Measurements from ENCODE around the gene BCL2L11.

BCL2L11 gene

GRCh38 chr2:111113838-111114237 is 6.9 kb upstream of the BCL2L11 start:
- H3K4me2 ChIP-seq (ENCODE audit: low read length) = no peak overlapping the region
- H3K4me3 ChIP-seq (ENCODE audit: low read length) = no peak overlapping the region
- peaks cover 29% of the 10 kb centered on the region for H4K20me1 ChIP-seq (ENCODE audit: insufficient read depth, low read length)
- H3K4me1 ChIP-seq (ENCODE audit: low read length) = peaks cover 29% of the 10 kb centered on the region
- no peak overlapping the region for H3K27ac ChIP-seq (ENCODE audit: low read length)
- no peak overlapping the region for H2AFZ ChIP-seq (ENCODE audit: low read depth, low read length)
- no peaks in the 10 kb centered on the region for H3K36me3 ChIP-seq (replicated peaks; ENCODE audit: low read depth, low read length)
- no peak for TF ChIP-seq EZH2phosphoT487 (IDR thresholded peaks at IDR 0.05; ENCODE audit: low read depth)
- no peak for TF ChIP-seq CTCF (IDR thresholded peaks at IDR 0.05; ENCODE audit: low read depth, low read length)
- peaks cover 79% of the 10 kb centered on the region for H3K27me3 ChIP-seq (ENCODE audit: low read depth, low read length)
- peaks cover 6% of the 10 kb centered on the region; the same call in 1 of the 2 replicates for H3K9me3 ChIP-seq (ENCODE audit: insufficient read depth, low read length)
- H3K79me2 ChIP-seq (ENCODE audit: low read length) = no peaks in the 10 kb centered on the region
- no peak overlapping the region for H3K9ac ChIP-seq (ENCODE audit: low read length)

- peaks cover 72% of the 10 kb centered on the region for H3K27me3 ChIP-seq (ENCODE audit: low read depth, low read length)
Measured at GRCh38 chr2:111116011-111116746, 4.5 kb upstream of the BCL2L11 start.

GRCh38 chr2:111116843-111117597 is 3.7 kb upstream of the BCL2L11 start:
- no peak overlapping the region for H3K9ac ChIP-seq (ENCODE audit: low read length)
- H3K79me2 ChIP-seq (ENCODE audit: low read length) = peaks cover 10% of the 10 kb centered on the region
- H2AFZ ChIP-seq (ENCODE audit: low read depth, low read length) = no peak overlapping the region
- no peak overlapping the region for H3K27ac ChIP-seq (ENCODE audit: low read length)
- H3K27me3 ChIP-seq (ENCODE audit: low read depth, low read length) = peaks cover 64% of the 10 kb centered on the region
- peaks cover 32% of the 10 kb centered on the region for H4K20me1 ChIP-seq (ENCODE audit: insufficient read depth, low read length)
- peaks cover 11% of the 10 kb centered on the region; the same call in 1 of the 2 replicates for H3K9me3 ChIP-seq (ENCODE audit: insufficient read depth, low read length)
- H3K4me3 ChIP-seq (ENCODE audit: low read length) = peak overlapping the region; percentile 50
- H3K4me1 ChIP-seq (ENCODE audit: low read length) = peaks cover 37% of the 10 kb centered on the region
- H3K36me3 ChIP-seq (replicated peaks; ENCODE audit: low read depth, low read length) = no peaks in the 10 kb centered on the region
- TF ChIP-seq CTCF (IDR thresholded peaks at IDR 0.05; ENCODE audit: low read depth, low read length) (peak; percentile 90), EZH2phosphoT487 (IDR thresholded peaks at IDR 0.05; ENCODE audit: low read depth) (no peak)
- H3K4me2 ChIP-seq (ENCODE audit: low read length) = peak overlapping the region; percentile 67

More at GRCh38 chr2:111116011-111116746, 4.5 kb upstream of the BCL2L11 start:
- Histone ChIP-seq H2AFZ (ENCODE audit: low read depth, low read length) (no peak overlapping the region), H3K9me3 (ENCODE audit: insufficient read depth, low read length) (peaks cover 11% of the 10 kb centered on the region; the same call in 1 of the 2 replicates), H3K4me2 (ENCODE audit: low read length) (peak overlapping the region; percentile 67), H3K9ac (ENCODE audit: low read length) (no peak overlapping the region), H3K36me3 (replicated peaks; ENCODE audit: low read depth, low read length) (no peaks in the 10 kb centered on the region), H3K4me1 (ENCODE audit: low read length) (peaks cover 37% of the 10 kb centered on the region), H3K27ac (ENCODE audit: low read length) (peak overlapping the region; percentile 1; the same call in 1 of the 2 replicates), H3K4me3 (ENCODE audit: low read length) (peak overlapping the region; percentile 50), H3K79me2 (ENCODE audit: low read length) (peaks cover 2% of the 10 kb centered on the region), H4K20me1 (ENCODE audit: insufficient read depth, low read length) (peaks cover 29% of the 10 kb centered on the region)
- peak; percentile 31 for TF ChIP-seq CTCF (IDR thresholded peaks at IDR 0.05; ENCODE audit: low read depth, low read length)
- TF ChIP-seq EZH2phosphoT487 (IDR thresholded peaks at IDR 0.05; ENCODE audit: low read depth) = peak; percentile 98
